NOMO-1 treated with DMSO at 0.1 percent for 48 hours (cell line): ENCODE data around the gene FOXJ3.
"Not testable (repeated sequence)": the region's sequence is repeated elsewhere in the genome, so short reads cannot be mapped to it uniquely, and the experiment has no call there.

Experiments
- DNase-seq: peaks from one replicate; lab custom pipeline; 2025; ENCODE audit not compliant: unreplicated experiment; lab: John Stamatoyannopoulos, UW

Gene FOXJ3

GRCh38 chr1:42259059-42259738, 75.8 kb downstream of the FOXJ3 start:
- no peak for DNase-seq

GRCh38 chr1:42258218-42258617, 76.8 kb downstream of the FOXJ3 start:
- no peak for DNase-seq

DNA sequence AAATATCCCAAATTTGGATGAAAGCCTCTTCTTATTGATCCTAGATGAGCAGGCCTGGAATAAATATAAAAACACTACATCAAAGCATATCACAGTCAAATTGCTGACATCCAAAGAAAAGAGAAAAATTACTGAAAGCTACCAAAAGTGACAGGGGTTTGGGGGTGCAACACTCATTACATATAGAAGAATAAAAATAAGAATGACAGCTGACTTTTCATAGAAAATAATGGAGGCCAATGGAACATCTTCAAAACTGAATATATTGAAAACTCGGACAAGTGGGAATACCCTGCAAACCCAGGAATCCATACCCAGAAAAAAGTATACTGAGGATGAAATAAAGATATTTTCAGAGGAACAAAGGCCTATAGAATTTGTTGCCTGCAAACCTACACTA, 84.0 kb downstream of the FOXJ3 start:
- DNase-seq, result no peak

DNA sequence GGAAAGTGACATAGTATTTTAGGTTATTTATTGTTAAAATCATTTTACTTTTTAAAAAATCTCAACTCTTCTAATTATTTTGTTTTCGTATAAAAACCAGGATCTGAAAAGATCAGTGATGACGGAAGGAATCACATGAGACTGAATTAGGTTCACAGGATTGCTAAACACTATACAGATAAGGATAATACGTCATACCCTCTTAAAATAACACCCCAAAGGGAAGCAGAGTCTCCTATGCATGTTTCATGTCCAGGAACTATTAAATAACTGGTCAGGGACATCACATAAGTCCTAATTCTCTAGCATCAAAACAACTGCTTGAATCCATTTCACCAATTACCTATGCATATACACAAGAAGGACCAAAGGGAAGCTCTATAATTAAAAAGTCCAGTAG, 84.9 kb downstream of the FOXJ3 start:
- DNase-seq, result no peak

DNA sequence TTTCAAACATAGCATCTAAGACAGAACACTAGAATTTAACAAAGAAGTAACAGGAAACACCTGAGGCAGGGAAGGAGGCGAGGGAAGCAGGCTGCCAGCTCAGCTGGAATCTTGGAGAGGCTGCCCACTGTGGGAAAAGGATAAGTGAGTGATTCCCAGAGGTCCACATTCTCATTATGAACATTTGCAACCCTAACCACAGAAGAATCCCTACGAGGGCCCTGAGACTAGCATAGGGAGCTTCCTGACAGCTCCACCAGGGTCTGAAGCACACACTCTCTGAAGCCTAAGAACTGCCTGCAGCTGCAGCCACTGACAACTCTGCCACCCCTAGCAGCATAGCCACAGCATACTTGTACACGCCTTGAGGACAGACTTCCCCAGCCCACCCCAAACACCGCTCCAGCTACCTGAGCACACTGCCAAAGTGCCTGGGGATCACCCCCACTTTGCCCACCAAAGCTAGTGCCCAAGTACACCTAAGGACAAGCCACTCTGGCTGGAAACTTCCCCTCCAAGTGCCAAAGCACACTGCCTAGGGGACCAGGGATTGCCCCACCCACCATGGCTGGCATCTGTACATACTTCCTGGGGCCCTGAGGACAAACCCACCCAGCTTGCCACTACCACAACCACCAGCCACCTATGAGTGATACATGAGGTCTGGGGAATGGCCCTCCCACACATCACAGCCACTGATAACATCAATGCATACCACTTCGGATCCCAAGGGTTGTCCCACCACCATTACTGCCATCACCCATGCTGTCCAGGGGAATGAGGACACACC, 93.9 kb downstream of the FOXJ3 start:
- no peak for DNase-seq

DNA sequence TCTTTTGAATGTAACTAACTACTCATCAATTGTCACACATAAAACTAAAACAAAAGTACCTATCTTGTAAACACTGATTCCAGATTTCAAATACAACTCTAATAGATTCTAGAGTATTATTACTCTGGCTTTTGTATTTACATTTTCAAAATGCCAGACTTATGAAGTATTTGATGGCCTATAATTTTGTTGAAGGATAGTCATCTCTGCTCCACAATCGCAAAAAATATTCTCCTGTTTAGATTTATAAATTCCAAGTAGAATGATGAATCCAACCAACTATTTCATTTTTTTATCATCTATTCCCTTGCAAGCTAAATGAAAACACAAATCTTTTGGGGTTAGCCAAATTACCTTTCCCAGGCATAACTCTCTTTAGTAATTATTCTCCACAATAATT, 95.5 kb downstream of the FOXJ3 start:
- no peak for DNase-seq

- no peak for DNase-seq
Measured at GRCh38 chr1:42239041-42239440, 96.0 kb downstream of the FOXJ3 start.

GRCh38 chr1:42231253-42231652, 103.8 kb downstream of the FOXJ3 start:
- no peak for DNase-seq

DNA sequence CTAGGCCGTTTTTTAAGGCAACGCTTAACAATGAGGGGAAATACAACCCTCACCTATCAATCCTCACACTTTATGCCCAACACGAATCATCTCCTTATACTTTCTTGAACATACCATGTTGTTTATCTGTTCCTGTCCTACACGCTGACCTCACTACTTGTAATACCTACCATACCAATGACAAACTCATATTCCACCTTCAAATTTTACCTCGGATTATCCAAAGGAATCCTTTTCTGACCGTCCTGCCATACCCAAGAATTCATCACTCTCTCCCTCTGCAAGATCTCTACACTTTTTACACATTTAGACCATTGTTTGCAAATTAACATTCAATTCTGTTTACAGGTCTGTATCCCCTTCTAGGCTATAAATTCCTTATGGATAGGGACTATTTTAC, 106.1 kb downstream of the FOXJ3 start:
- DNase-seq, result no peak

GRCh38 chr1:42223036-42223435, 112.0 kb downstream of the FOXJ3 start:
- no peak for DNase-seq

DNA sequence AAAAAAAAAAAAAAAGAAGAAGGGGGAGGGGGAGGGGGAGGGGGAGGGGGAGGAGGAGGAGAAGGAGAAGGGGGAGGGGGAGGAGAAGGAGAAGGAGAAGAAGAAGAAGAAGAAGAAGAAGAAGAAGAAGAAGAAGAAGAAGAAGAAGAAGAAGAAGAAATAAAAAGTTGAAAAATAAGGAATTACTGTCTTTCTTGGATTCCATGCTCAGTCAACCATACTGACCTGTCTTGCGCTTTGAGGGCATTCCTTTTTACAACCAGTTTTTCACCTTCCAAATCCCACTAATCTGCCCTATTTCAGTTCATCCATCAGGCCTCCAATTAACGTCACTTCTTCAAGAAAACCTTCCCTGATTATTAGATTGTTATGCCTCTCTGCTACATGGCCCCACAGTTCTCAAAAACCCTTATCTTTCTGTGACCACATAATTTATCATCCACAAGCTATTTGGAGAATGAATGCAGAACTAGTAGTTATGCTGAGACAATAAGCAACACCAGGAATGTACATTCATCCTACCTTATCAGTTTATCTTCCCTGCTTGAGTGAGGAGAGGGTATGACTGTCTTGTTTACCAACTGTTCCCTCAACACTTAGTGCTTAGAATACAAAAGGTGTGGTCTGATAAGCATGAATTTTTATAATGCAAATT, 113.0 kb downstream of the FOXJ3 start:
- no peak for DNase-seq

GRCh38 chr1:42221456-42221855, 113.6 kb downstream of the FOXJ3 start:
- no peak for DNase-seq

DNA sequence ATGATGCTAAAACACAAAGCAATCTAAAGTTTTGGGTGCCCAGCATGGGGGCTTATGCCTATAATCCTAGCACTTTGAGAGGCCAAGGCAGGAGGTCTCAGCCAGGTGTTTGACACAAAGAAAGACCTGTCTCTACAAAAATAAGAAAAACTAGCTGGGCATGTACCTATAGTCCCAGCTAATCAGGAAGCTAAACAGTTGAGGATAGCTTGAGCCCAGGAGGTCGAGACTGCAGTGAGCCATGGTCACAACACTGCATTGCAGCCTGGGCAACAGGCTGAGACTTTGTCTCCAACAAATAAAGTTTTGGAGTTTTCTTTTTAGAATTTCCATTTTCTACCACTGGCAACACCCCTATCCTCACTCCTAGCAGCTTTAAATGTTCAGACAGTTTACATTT, 115.4 kb downstream of the FOXJ3 start:
- no peak for DNase-seq

DNA sequence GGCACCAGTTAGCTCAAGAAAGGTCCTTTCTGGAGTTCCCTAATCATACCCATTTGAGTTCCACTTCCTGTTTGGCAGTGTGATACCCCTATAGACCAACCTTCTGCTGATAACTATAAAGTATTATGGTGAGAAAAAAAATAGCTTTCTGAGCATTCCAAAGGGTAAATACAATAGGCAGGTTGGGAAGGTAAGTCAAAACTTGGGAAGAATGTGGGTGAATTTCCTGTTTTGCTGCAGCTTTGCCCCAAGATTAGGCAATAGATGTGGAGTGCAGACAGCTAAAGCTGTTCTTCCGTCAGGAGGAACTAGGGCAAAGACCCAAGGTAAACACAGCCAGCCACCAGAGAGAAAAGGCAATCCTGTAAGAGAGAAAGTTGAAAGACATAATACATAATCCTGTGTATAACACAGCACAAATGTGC, 120.6 kb downstream of the FOXJ3 start:
- peak; percentile 31 for DNase-seq

DNA sequence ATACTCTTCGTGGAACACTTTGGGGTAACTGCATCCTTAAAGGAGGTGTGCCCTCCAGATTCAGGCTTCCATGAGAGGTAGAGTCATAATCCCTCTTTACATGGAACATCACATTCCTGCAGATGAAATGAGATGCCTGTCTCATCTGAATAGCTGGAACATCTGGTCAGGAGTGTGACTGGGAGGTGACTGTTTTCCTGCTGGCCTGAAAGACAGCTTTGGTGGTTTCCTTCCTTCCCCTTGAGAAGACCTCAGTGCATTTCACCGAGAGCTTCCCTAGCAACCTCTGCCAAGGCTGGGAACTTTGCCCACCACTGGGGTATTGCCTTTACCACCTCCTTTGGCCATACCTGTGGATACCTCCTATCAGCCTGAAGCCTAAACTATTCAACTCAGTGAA, 123.8 kb downstream of the FOXJ3 start:
- DNase-seq, result no peak

GRCh38 chr1:42210421-42211133, 124.5 kb downstream of the FOXJ3 start:
- DNase-seq, result no peak

DNA sequence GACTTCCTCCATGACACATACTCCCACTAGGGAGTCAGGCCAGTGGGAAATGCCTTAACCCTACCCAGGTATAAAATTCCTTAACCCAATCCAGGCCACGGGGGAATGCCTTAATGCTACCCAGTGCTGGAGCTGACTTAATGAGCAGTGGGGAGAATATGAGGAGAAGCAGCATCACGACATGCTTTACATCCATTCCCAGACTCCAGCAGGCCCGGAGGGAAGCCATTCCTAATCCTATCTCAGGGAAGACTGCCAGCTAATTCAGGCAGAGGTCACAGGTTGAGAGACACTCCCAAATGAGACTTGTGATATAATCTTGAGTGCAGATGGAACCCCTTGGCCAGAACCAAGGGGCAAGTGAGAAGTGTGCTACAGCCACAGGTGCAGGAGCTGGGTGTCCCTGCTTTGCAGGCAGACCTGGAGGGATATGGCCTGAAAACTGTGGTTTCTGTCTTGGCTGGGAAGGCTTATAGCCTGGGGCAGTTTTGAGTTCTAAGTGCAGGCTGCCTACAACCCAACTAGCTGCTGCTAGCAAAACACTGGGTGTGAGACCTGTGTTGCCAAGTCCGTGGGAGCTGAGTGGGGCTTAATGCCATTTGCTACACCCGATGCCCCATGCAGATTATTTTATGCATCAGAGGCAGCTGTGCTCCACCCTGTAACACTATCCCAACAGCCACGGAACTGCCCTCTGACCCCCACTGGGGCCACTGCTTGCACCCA, 125.3 kb downstream of the FOXJ3 start:
- DNase-seq, result no peak

DNA sequence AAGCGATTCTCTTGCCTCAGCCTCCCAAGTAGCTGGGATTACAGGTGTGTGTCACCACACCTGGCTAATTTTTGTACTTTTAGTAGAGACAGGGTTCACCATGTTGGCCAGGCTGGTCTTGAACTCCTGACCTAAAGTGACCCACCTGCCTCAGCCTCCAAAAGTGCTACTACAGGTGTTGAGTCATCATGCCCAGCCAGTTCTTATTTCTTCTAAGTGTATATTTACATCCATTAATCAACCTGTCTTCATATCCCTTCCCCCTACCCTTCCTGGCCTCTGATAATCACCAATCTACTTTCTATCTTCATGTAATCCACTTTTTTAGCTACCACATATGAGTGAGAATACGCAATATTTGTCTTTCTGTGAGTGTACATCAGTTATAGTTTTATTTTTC, 128.1 kb downstream of the FOXJ3 start:
- not testable (repeated sequence) for DNase-seq

DNA sequence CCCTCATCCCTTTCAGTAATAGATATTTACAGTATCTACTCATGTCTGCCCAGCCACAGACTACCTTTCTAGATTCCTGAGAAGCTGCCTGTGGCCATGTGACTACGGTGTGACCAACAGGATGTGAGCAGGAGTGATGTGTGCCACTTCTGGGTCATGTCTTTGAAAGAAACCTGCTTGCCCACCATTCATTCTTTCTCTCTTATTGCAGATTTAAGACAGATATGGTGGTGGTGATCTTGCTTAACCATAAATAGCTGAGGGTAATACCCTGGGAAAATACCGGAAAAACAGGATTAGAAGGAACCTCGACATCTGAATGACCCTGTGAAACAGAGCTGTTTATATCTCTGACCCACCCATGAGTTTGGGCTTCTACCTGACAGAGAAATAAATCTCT, 128.9 kb downstream of the FOXJ3 start:
- DNase-seq, result no peak

DNA sequence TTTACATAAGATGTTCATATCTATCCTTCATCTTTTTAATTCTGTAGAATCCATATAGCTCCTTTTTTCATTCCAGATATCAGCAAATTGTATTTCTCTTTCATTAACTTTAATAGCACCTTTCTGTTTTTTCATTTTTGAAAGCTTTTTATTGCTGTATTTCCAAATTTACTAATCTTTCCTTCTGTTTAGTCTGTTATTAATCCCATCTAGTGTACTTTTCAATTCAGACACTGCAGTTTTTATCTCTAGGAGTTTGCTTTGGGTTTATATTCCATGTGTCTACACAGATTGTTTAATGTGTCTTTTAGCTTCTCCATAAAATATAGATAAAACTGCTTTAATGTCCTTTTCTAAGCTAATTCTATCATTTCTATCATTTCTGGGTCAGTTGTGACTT, 133.0 kb downstream of the FOXJ3 start:
- no peak for DNase-seq

DNA sequence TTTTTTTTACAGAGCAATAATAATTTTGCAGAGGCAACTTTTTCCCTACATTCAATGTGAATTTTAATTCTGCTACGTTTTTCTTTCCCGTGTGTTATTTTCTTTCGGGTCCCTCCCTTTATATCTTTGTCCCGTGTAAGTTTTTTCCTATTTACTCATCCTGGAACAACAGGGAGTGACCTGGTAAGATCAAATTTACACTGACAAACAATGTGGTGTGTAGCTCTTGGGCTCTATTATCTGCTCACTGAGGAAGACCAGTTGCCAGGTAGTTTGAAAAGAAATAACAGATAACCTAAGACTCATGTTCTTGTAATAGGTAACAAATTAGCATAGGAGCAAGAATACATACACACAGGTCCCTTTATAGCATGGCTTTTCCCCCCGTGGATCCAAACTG, 136.8 kb downstream of the FOXJ3 start:
- DNase-seq, result no peak
